ENCODE results near the gene PRSS53. TPM values are rescaled to one million over a fixed set of nuclear protein-coding genes. Genes with fewer than 3 reads are reported as not detected.

PRSS53 gene
- total RNA-seq, 1 donor from 2014 or later: 20.4 TPM

DNA sequence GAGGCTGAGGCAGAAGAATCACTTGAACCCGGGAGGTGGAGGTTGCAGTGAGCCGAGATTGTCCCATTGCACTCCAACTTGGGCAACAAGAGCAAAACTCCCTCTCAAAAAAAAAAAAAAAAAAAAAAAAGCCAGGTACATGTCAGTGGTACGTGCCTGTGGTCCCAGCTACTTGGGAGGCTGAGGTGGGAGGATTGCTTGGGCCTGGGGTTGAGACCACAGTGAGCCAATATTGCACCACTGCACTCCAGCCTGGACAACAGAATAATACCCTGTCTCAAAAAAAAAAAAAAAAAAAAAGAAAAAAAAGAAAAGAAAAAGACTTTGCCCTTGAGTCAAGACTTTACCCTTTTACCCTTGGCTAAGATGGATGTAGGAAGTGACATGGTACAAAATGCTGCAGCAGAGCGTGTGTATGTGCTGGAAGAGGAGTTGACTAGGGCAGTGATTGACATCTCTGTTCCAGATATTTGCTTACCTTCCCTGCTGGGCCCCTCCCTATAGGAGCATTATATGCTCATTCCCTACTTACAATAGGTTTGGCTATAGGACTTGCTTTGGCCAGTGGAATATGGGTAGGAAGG, 44.8 kb downstream of the PRSS53 start:
- Mint-ChIP-seq H3K27me3 (ENCODE audit: unreplicated experiment) (peaks cover 3% of the 10 kb centered on the region), H3K27ac (ENCODE audit: unreplicated experiment) (no peak overlapping the region), H3K4me3 (ENCODE audit: unreplicated experiment) (no peak overlapping the region), H3K9me3 (ENCODE audit: unreplicated experiment) (peaks cover 2% of the 10 kb centered on the region), H3K4me1 (ENCODE audit: low read depth, unreplicated experiment) (no peaks in the 10 kb centered on the region), H3K36me3 (ENCODE audit: unreplicated experiment) (no peaks in the 10 kb centered on the region)
- TF ChIP-seq, protein P1, sequence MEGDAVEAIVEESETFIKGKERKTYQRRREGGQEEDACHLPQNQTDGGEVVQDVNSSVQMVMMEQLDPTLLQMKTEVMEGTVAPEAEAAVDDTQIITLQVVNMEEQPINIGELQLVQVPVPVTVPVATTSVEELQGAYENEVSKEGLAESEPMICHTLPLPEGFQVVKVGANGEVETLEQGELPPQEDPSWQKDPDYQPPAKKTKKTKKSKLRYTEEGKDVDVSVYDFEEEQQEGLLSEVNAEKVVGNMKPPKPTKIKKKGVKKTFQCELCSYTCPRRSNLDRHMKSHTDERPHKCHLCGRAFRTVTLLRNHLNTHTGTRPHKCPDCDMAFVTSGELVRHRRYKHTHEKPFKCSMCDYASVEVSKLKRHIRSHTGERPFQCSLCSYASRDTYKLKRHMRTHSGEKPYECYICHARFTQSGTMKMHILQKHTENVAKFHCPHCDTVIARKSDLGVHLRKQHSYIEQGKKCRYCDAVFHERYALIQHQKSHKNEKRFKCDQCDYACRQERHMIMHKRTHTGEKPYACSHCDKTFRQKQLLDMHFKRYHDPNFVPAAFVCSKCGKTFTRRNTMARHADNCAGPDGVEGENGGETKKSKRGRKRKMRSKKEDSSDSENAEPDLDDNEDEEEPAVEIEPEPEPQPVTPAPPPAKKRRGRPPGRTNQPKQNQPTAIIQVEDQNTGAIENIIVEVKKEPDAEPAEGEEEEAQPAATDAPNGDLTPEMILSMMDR (IDR thresholded peaks at IDR 0.05; ENCODE audit: partially characterized antibody, unreplicated experiment): no peak
- DNase-seq: no peak

DNA sequence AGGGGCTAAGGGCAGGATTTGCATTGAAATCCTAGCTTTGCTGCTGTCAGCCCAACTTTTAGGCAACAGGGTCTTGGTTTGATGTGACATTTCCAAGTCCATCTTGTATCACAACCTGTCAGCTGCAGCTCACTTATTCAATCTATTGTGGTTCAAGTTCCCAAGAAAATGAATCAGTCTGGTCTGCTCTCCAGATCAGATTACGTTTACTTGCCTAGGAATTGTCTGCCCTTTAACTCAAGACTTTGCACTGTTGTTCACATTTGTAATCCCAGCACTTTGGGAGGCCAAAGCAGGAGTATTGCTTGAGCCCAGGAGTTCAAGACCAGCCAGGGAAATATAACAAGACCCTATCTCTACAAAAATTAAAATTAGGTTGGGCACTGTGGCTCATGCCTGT, 45.4 kb downstream of the PRSS53 start:
- no peaks in the 10 kb centered on the region for H3K4me1 Mint-ChIP-seq (ENCODE audit: low read depth, unreplicated experiment)
- H3K9me3 Mint-ChIP-seq (ENCODE audit: unreplicated experiment): peaks cover 2% of the 10 kb centered on the region
- no peaks in the 10 kb centered on the region for H3K36me3 Mint-ChIP-seq (ENCODE audit: unreplicated experiment)
- TF ChIP-seq, protein P1 (IDR thresholded peaks at IDR 0.05; ENCODE audit: partially characterized antibody, unreplicated experiment): no peak
- peaks cover 3% of the 10 kb centered on the region for H3K27me3 Mint-ChIP-seq (ENCODE audit: unreplicated experiment)
- peak overlapping the region; percentile 71 for H3K4me3 Mint-ChIP-seq (ENCODE audit: unreplicated experiment)
- no peak overlapping the region for H3K27ac Mint-ChIP-seq (ENCODE audit: unreplicated experiment)
- no peak for DNase-seq

DNA sequence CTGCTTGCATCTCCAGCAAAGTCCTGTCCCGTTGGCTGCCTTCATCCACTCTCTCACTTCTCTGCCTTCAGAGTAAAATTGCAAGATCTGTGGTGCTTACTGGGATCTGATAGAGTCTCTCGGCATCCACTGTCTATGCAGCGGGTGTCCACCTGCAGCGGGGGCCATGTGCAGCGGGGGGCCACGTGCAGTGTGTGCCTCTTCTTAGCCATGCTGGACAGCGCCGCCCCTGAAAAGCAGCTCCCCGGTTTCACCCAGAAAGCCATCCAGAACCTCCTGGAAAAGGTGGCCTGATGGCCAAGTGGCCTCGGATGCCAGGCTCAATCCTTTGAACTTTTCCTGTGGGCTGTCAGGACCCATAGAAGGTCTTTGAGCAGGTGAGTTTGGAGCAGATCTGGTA, 45.9 kb downstream of the PRSS53 start:
- Mint-ChIP-seq H3K9me3 (ENCODE audit: unreplicated experiment) (peaks cover 2% of the 10 kb centered on the region), H3K4me1 (ENCODE audit: low read depth, unreplicated experiment) (no peaks in the 10 kb centered on the region), H3K36me3 (ENCODE audit: unreplicated experiment) (no peaks in the 10 kb centered on the region), H3K27ac (ENCODE audit: unreplicated experiment) (no peak overlapping the region), H3K4me3 (ENCODE audit: unreplicated experiment) (peak overlapping the region; percentile 71), H3K27me3 (ENCODE audit: unreplicated experiment) (peaks cover 3% of the 10 kb centered on the region)
- TF ChIP-seq, protein P1 (IDR thresholded peaks at IDR 0.05; ENCODE audit: partially characterized antibody, unreplicated experiment): no peak
- no peak for DNase-seq

DNA sequence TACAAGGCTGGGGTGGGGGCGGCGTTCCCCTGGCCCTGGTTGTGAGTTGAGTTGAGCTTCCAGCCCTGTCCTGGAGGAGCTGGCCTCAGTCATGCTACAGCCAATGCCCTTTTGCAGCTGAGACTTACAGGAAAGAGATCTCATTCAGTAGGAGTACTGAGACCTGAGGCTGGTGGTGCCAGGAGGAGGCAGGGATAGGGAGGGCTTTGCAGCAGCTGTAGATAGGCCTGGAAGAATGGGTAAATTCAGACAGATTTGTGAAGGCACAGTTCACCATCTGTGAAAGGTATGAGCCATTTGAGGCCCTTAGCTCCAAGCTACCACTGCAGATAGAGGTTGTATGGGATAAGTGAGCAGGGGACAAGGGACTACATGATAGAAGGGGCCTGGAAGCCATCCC, 49.8 kb downstream of the PRSS53 start:
- H3K9me3 Mint-ChIP-seq (ENCODE audit: unreplicated experiment): peaks cover 2% of the 10 kb centered on the region
- H3K4me3 Mint-ChIP-seq (ENCODE audit: unreplicated experiment): no peak overlapping the region
- H3K4me1 Mint-ChIP-seq (ENCODE audit: low read depth, unreplicated experiment): peaks cover 3% of the 10 kb centered on the region
- TF ChIP-seq, protein P1 (IDR thresholded peaks at IDR 0.05; ENCODE audit: partially characterized antibody, unreplicated experiment): no peak
- no peak for DNase-seq
- H3K27me3 Mint-ChIP-seq (ENCODE audit: unreplicated experiment): peaks cover 5% of the 10 kb centered on the region
- no peaks in the 10 kb centered on the region for H3K36me3 Mint-ChIP-seq (ENCODE audit: unreplicated experiment)
- H3K27ac Mint-ChIP-seq (ENCODE audit: unreplicated experiment): no peak overlapping the region

DNA sequence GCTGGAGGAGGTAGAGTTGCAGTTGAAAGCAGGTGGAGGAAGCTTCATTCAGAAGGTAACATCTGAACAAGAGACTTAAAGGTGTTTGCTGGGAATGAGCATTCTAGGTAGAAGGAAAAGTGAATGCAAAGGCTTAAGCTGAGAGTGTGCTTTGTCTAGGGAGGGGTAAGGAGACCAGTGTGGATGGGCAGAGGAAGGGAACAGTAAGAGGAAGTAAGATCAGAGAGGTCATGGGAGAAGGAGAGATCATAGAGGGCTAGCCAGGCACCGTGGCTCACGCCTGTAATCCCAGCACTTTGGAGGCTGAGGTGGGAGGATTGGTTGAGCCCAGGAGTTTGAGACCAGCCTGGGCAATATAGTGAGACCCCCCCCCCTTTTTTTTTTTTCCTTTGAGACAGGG, 52.1 kb downstream of the PRSS53 start:
- Mint-ChIP-seq H3K27me3 (ENCODE audit: unreplicated experiment) (peaks cover 9% of the 10 kb centered on the region), H3K4me3 (ENCODE audit: unreplicated experiment) (no peak overlapping the region), H3K27ac (ENCODE audit: unreplicated experiment) (no peak overlapping the region), H3K36me3 (ENCODE audit: unreplicated experiment) (no peaks in the 10 kb centered on the region), H3K4me1 (ENCODE audit: low read depth, unreplicated experiment) (peaks cover 8% of the 10 kb centered on the region), H3K9me3 (ENCODE audit: unreplicated experiment) (peaks cover 8% of the 10 kb centered on the region)
- TF ChIP-seq, protein P1 (IDR thresholded peaks at IDR 0.05; ENCODE audit: partially characterized antibody, unreplicated experiment): no peak
- DNase-seq: no peak

Measured in glutamatergic neuron (in vitro differentiated cells).